D721Med (cell line): ENCODE measurements around the gene CWC27.

Experiments used
- DNase-seq: peaks from one replicate; pipeline ENCODE4 v3.0.0; 2011; ENCODE audit warnings: low spot score; ENCODE audit not compliant: insufficient read length
- FAIRE-seq: peaks from 2 replicates; lab custom pipeline; 2011; peaks lifted over from hg19 to GRCh38; lab: Jason Lieb, UNC
- TF ChIP-seq, protein P1 (sequence below): IDR thresholded peaks from 2 replicates; pipeline ENCODE4 v1.5.1; 2012; ENCODE audit warnings: mild to moderate bottlenecking, control low read depth; ENCODE audit not compliant: insufficient read depth; ENCODE audit errors: missing control alignments

Gene CWC27

GRCh38 chr5:64767959-64768357 is 772 bp upstream of the CWC27 start:
- FAIRE-seq (no peak), DNase-seq (no peak)
- TF ChIP-seq, protein P1, sequence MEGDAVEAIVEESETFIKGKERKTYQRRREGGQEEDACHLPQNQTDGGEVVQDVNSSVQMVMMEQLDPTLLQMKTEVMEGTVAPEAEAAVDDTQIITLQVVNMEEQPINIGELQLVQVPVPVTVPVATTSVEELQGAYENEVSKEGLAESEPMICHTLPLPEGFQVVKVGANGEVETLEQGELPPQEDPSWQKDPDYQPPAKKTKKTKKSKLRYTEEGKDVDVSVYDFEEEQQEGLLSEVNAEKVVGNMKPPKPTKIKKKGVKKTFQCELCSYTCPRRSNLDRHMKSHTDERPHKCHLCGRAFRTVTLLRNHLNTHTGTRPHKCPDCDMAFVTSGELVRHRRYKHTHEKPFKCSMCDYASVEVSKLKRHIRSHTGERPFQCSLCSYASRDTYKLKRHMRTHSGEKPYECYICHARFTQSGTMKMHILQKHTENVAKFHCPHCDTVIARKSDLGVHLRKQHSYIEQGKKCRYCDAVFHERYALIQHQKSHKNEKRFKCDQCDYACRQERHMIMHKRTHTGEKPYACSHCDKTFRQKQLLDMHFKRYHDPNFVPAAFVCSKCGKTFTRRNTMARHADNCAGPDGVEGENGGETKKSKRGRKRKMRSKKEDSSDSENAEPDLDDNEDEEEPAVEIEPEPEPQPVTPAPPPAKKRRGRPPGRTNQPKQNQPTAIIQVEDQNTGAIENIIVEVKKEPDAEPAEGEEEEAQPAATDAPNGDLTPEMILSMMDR = no peak

DNA sequence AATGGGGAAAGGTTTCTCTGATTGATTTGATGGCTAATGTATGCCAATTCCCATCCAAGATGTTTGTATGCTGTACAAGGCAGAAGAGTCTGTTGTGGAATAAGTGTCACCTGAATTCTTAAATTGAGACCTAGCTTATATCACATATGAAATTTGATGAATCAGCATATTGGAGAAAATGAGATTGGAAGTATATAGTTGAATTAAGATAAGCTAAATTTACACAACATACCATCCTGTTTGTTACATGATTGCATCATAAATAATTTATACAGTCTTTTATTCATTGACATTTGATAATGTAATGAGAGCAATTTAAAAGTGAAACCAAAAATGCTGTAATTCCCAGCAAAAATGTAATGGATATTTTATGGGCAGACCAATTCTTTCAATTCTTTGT is 1.1 kb downstream of the CWC27 start:
- DNase-seq (no peak), FAIRE-seq (no peak)
- TF ChIP-seq, protein P1 = no peak

DNA sequence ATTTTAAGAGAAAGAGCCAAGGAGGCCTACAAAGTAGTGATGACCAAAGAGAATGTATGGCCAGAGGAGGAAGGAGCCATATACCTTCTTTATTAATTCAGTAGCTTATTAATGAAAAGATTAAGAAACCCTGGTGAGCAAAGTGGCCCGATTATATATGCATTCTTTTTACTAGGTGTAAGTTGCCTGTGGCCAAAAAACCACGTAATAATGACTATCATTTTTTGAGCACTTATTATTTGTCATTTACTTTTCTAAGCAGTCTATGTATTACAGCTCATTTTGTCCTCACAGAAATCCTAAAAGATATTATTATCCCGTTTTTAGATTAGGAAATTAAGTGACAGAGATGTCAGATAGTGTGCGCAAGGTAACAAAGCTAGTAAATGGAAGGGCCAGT is 3.0 kb downstream of the CWC27 start:
- FAIRE-seq (no peak), DNase-seq (no peak)
- TF ChIP-seq, protein P1 = no peak

DNA sequence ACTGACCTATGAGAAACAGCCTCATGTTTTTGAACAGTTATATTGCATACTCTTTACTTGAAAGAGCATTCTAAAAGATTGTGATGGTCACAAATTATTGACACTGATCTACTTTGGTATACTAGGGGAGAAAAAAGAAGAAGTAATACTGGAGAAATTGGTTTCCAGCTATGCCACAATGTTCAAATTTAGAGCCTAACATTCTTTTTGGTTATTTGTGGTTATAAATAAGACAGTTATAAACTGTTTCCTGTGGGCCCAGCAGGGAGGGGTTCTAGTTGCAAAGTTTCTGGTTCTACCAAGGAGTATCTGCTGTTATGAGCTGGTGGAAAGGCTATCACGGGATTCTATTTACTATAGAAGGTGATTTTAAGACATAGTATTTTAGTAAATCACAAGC is 4.8 kb downstream of the CWC27 start:
- DNase-seq (no peak), FAIRE-seq (no peak)
- TF ChIP-seq, protein P1 = no peak

DNA sequence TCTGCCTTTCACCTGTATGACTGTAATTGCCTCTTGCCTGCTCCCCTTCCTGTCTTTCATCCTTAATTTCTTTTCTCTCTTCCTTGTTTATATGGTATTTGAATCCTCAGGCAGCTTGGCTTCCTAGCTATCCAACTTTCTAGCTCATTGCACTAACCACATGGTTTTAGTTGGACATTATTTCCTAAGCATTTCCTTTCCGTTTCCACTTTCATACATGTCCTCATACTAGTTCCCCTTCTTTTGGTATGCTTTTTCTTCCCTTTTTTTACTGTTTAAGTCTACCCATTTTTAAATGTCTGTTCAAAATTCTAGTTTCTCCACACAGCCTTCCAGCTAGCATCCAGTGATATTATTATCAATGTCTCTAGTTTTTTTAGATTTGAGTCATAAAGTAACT is 6.6 kb downstream of the CWC27 start:
- TF ChIP-seq, protein P1 = no peak
- FAIRE-seq = no peak
- no peak for DNase-seq

DNA sequence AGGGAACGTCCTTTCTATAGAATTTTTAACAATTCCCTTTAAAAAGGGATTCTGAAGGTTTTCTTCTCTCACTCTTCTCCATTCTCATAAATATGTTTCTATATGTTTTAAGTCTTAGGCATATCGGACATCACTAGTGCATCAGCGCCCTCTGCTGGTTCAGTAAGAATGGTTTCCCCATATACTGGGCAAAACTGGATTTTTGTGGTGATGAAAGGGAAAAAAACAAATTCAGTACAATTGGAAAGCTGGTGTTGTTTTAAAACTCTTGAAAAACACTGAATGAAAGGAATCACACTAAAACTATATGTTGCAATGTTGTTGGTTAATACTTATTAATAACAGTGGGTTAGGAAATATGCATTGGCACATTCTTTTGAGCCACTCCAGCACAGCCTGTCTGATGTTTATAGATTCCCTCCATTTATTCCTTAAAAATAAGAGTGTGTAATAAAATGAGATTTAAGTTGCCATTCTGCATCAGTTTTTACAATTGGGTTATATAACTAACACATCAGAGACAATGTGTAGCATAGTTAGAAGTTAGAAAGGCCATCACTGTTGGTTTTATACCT is 15.8 kb downstream of the CWC27 start:
- TF ChIP-seq, protein P1 = peak; percentile 95
- FAIRE-seq (peak; percentile 64), DNase-seq (no peak)

DNA sequence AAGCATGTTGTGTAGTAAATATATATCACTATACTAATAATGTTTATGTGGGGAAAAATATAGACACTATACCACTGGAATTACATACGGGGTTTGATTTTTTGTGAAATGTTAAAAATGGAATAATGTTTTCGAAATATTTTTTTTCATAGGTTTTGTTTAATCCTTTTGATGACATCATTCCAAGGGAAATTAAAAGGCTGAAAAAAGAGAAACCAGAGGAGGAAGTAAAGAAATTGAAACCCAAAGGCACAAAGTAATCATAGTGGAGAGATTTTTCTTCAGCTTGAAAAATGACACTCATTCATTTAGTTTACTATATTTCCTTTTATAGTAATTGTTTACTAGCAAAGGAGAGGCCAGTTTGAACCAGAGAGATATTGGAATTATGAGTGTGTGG is 17.6 kb downstream of the CWC27 start:
- TF ChIP-seq, protein P1 = no peak
- FAIRE-seq (no peak), DNase-seq (no peak)
